ENCODE measurements around the gene AP1S2.

The AP1S2 gene

GRCh38 chrX:15813416-15813815 is 41.2 kb downstream of the AP1S2 start:
- Histone ChIP-seq H3K27ac (ENCODE audit: low read depth, low read length) (no peak overlapping the region), H3K79me2 (ENCODE audit: control insufficient read depth, low read length) (no peaks in the 10 kb centered on the region), H3K9me2 (replicated peaks; ENCODE audit: control insufficient read depth, low read length) (no peaks in the 10 kb centered on the region), H3F3A (ENCODE audit: control insufficient read depth, insufficient read depth) (no peaks in the 10 kb centered on the region), H3K9me3 (ENCODE audit: control insufficient read depth, insufficient read depth, low read length) (no peaks in the 10 kb centered on the region), H4K20me1 (ENCODE audit: control insufficient read depth, insufficient read depth, low read depth, low read length) (no peaks in the 10 kb centered on the region), H3K36me3 (ENCODE audit: control insufficient read depth, low read length) (peaks cover 50% of the 10 kb centered on the region), H3K4me1 (ENCODE audit: control insufficient read depth, low read length) (no peaks in the 10 kb centered on the region), H3K4me3 (ENCODE audit: low read length) (no peak overlapping the region), H3K27me3 (ENCODE audit: control insufficient read depth, low read length) (no peaks in the 10 kb centered on the region), H3K4me2 (ENCODE audit: low read length) (no peak overlapping the region)
- no peak for TF ChIP-seq EZH2phosphoT487 (IDR thresholded peaks at IDR 0.05; ENCODE audit: borderline replicate concordance, low read length)
- no peak for TF ChIP-seq CTCF (IDR thresholded peaks at IDR 0.05; ENCODE audit: low read depth, low read length, poor library complexity, severe bottlenecking)

- H3K36me3 ChIP-seq (ENCODE audit: control insufficient read depth, low read length): peaks cover 45% of the 10 kb centered on the region
- H3K79me2 ChIP-seq (ENCODE audit: control insufficient read depth, low read length): no peaks in the 10 kb centered on the region
- H3F3A ChIP-seq (ENCODE audit: control insufficient read depth, insufficient read depth): no peaks in the 10 kb centered on the region
- TF ChIP-seq CTCF (IDR thresholded peaks at IDR 0.05; ENCODE audit: low read depth, low read length, poor library complexity, severe bottlenecking) (no peak), EZH2phosphoT487 (IDR thresholded peaks at IDR 0.05; ENCODE audit: borderline replicate concordance, low read length) (no peak)
- no peaks in the 10 kb centered on the region for H3K27me3 ChIP-seq (ENCODE audit: control insufficient read depth, low read length)
- H3K4me1 ChIP-seq (ENCODE audit: control insufficient read depth, low read length): no peaks in the 10 kb centered on the region
- no peak overlapping the region for H3K4me2 ChIP-seq (ENCODE audit: low read length)
- H3K27ac ChIP-seq (ENCODE audit: low read depth, low read length): no peak overlapping the region
- H4K20me1 ChIP-seq (ENCODE audit: control insufficient read depth, insufficient read depth, low read depth, low read length): no peaks in the 10 kb centered on the region
- H3K4me3 ChIP-seq (ENCODE audit: low read length): no peak overlapping the region
- no peaks in the 10 kb centered on the region for H3K9me3 ChIP-seq (ENCODE audit: control insufficient read depth, insufficient read depth, low read length)
- no peaks in the 10 kb centered on the region for H3K9me2 ChIP-seq (replicated peaks; ENCODE audit: control insufficient read depth, low read length)
These were observed 42.2 kb downstream of the AP1S2 start for GRCh38 chrX:15812192-15812938.

- Histone ChIP-seq H3K27ac (ENCODE audit: low read depth, low read length) (no peak overlapping the region), H3K9me3 (ENCODE audit: control insufficient read depth, insufficient read depth, low read length) (no peaks in the 10 kb centered on the region), H3K9me2 (replicated peaks; ENCODE audit: control insufficient read depth, low read length) (no peaks in the 10 kb centered on the region), H3K4me3 (ENCODE audit: low read length) (no peak overlapping the region), H3K79me2 (ENCODE audit: control insufficient read depth, low read length) (no peaks in the 10 kb centered on the region), H3K4me2 (ENCODE audit: low read length) (no peak overlapping the region), H3F3A (ENCODE audit: control insufficient read depth, insufficient read depth) (no peaks in the 10 kb centered on the region), H3K27me3 (ENCODE audit: control insufficient read depth, low read length) (no peaks in the 10 kb centered on the region), H4K20me1 (ENCODE audit: control insufficient read depth, insufficient read depth, low read depth, low read length) (no peaks in the 10 kb centered on the region), H3K36me3 (ENCODE audit: control insufficient read depth, low read length) (peaks cover 36% of the 10 kb centered on the region), H3K4me1 (ENCODE audit: control insufficient read depth, low read length) (no peaks in the 10 kb centered on the region)
- no peak for TF ChIP-seq CTCF (IDR thresholded peaks at IDR 0.05; ENCODE audit: low read depth, low read length, poor library complexity, severe bottlenecking)
- TF ChIP-seq EZH2phosphoT487 (IDR thresholded peaks at IDR 0.05; ENCODE audit: borderline replicate concordance, low read length): no peak
These were observed 46.4 kb downstream of the AP1S2 start for GRCh38 chrX:15808254-15808653.
